ENCODE data around the gene ABCC1.

ABCC1 gene

DNA sequence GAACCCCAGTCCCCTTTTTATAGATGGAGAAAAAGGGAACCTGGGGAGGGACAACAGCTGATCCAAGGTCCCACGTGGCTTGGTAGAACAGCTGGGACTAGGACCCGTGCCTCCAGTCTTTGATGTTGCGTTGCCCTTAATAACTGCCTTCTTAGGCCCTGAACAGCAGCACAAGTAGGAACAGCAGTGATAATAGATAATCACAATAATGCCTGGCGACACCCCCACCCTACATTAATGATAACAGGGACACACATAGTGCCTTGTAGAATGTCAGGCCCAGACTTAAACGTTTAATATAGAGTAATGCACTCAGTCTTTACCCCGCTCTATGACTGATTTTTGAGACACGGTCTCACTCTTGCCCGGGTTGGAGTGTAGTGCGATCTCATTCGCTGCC lies 177.5 kb downstream of the ABCC1 start:
- Histone ChIP-seq H3K9me3 (ENCODE audit: insufficient read depth, low read length, severe bottlenecking) (peaks cover 8% of the 10 kb centered on the region), H3K36me3 (ENCODE audit: insufficient read depth, low read length) (peaks cover 83% of the 10 kb centered on the region), H4K20me1 (ENCODE audit: insufficient read depth, low read length) (no peaks in the 10 kb centered on the region), H3K79me2 (ENCODE audit: insufficient read depth, low read length) (no peaks in the 10 kb centered on the region), H3K27ac (ENCODE audit: low read length) (no peak overlapping the region), H3K4me2 (ENCODE audit: insufficient read depth, low read length) (no peak overlapping the region), H3K4me1 (ENCODE audit: insufficient read depth, low read length) (no peaks in the 10 kb centered on the region), H3K9ac (ENCODE audit: low read depth, low read length) (no peak overlapping the region), H2AFZ (ENCODE audit: low read depth, low read length) (no peak overlapping the region), H3K27me3 (ENCODE audit: insufficient read depth, low read length, poor library complexity) (no peaks in the 10 kb centered on the region), H3K4me3 (ENCODE audit: low read depth in 1 of 2, low read length in 2 of 2) (no peak overlapping the region)
- no peak for ATAC-seq (ENCODE audit: insufficient read depth, low read depth)
- no peak for TF ChIP-seq CTCF (IDR thresholded peaks at IDR 0.05; ENCODE audit: borderline replicate concordance, extremely low read depth, low read length, poor library complexity, severe bottlenecking)
- DNase-seq = no peak

DNA sequence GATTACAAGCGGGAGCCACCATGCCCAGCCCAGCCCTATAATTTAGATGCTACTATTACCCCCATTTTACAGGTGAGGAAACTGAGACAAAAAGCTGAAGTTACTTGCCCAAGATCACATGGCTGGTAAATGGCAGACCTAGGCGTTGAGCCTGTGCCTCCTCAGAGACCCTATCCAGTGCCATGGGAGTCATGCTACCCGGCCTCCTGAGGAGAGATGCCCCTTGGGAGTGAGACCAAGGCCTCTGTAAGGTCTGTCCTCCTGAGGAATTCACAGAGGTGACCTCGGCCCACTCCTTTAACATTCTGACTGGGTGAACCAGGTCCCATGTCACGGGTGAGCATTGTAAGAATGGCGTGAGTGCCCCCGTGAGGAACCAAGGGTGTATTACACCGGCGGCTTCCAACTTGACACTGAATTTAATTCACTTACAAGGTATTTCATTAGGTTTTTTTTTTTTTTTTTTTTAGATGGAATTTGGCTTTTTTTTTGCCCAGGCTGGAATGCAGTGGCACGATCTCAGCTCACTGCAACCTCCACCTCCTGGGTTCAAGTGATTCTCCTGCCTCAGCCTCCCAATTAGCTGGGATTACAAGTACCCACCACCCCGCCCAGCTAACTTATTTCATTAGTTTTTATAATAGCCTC lies 178.2 kb downstream of the ABCC1 start:
- TF ChIP-seq CTCF (IDR thresholded peaks at IDR 0.05; ENCODE audit: borderline replicate concordance, extremely low read depth, low read length, poor library complexity, severe bottlenecking) (peak; percentile 86), EZH2 (IDR thresholded peaks at IDR 0.05; ENCODE audit: borderline replicate concordance, low read depth, low read length, severe bottlenecking) (no peak)
- Histone ChIP-seq H2AFZ (ENCODE audit: low read depth, low read length) (no peak overlapping the region), H3K9ac (ENCODE audit: low read depth, low read length) (no peak overlapping the region), H3K4me2 (ENCODE audit: insufficient read depth, low read length) (no peak overlapping the region), H4K20me1 (ENCODE audit: insufficient read depth, low read length) (no peaks in the 10 kb centered on the region), H3K36me3 (ENCODE audit: insufficient read depth, low read length) (peaks cover 82% of the 10 kb centered on the region), H3K9me3 (ENCODE audit: insufficient read depth, low read length, severe bottlenecking) (peaks cover 8% of the 10 kb centered on the region), H3K79me2 (ENCODE audit: insufficient read depth, low read length) (no peaks in the 10 kb centered on the region), H3K4me1 (ENCODE audit: insufficient read depth, low read length) (no peaks in the 10 kb centered on the region), H3K27me3 (ENCODE audit: insufficient read depth, low read length, poor library complexity) (no peaks in the 10 kb centered on the region), H3K27ac (ENCODE audit: low read length) (no peak overlapping the region), H3K4me3 (ENCODE audit: low read depth in 1 of 2, low read length in 2 of 2) (no peak overlapping the region)
- DNase-seq = peak; percentile 74
- ATAC-seq (ENCODE audit: insufficient read depth, low read depth) = peak; percentile 81

DNA sequence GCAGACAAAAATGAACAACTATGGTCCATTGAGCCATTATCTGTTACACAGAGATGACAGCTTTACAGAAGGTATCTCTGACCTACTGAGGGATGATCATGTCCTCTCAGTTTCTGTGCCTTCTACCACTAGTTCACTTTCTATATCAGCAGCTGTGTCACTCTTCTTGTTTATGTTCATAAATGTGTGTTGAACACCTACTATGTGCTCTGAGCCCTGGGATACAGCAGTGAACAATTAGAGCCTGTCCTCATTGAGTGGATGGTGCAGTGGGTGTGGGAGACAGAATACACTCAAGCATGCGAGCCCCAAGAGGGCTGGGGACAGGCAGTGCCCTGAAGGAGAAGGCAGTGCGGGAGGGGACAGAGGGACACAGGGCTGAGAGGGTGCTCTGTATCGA lies 181.8 kb downstream of the ABCC1 start:
- no peak for DNase-seq
- no peaks in the 10 kb centered on the region for H3K9me3 ChIP-seq (ENCODE audit: insufficient read depth, low read length, severe bottlenecking)
- no peaks in the 10 kb centered on the region for H3K4me1 ChIP-seq (ENCODE audit: insufficient read depth, low read length)
- H3K27me3 ChIP-seq (ENCODE audit: insufficient read depth, low read length, poor library complexity) = no peaks in the 10 kb centered on the region
- no peak overlapping the region for H2AFZ ChIP-seq (ENCODE audit: low read depth, low read length)
- H3K79me2 ChIP-seq (ENCODE audit: insufficient read depth, low read length) = no peaks in the 10 kb centered on the region
- H3K4me2 ChIP-seq (ENCODE audit: insufficient read depth, low read length) = no peak overlapping the region
- H3K36me3 ChIP-seq (ENCODE audit: insufficient read depth, low read length) = peaks cover 82% of the 10 kb centered on the region
- no peak overlapping the region for H3K9ac ChIP-seq (ENCODE audit: low read depth, low read length)
- H3K27ac ChIP-seq (ENCODE audit: low read length) = no peak overlapping the region
- no peak for ATAC-seq (ENCODE audit: insufficient read depth, low read depth)
- H4K20me1 ChIP-seq (ENCODE audit: insufficient read depth, low read length) = no peaks in the 10 kb centered on the region
- no peak overlapping the region for H3K4me3 ChIP-seq (ENCODE audit: low read depth in 1 of 2, low read length in 2 of 2)
- TF ChIP-seq EZH2 (IDR thresholded peaks at IDR 0.05; ENCODE audit: borderline replicate concordance, low read depth, low read length, severe bottlenecking) = no peak
- no peak for TF ChIP-seq CTCF (IDR thresholded peaks at IDR 0.05; ENCODE audit: borderline replicate concordance, extremely low read depth, low read length, poor library complexity, severe bottlenecking)

GRCh38 chr16:16131659-16132058 lies 182.2 kb downstream of the ABCC1 start:
- Histone ChIP-seq H3K9ac (ENCODE audit: low read depth, low read length) (no peak overlapping the region), H2AFZ (ENCODE audit: low read depth, low read length) (no peak overlapping the region), H3K4me2 (ENCODE audit: insufficient read depth, low read length) (no peak overlapping the region), H3K9me3 (ENCODE audit: insufficient read depth, low read length, severe bottlenecking) (no peaks in the 10 kb centered on the region), H3K36me3 (ENCODE audit: insufficient read depth, low read length) (peaks cover 85% of the 10 kb centered on the region), H3K27ac (ENCODE audit: low read length) (no peak overlapping the region), H3K27me3 (ENCODE audit: insufficient read depth, low read length, poor library complexity) (no peaks in the 10 kb centered on the region), H4K20me1 (ENCODE audit: insufficient read depth, low read length) (no peaks in the 10 kb centered on the region), H3K4me1 (ENCODE audit: insufficient read depth, low read length) (no peaks in the 10 kb centered on the region), H3K79me2 (ENCODE audit: insufficient read depth, low read length) (no peaks in the 10 kb centered on the region), H3K4me3 (ENCODE audit: low read depth in 1 of 2, low read length in 2 of 2) (no peak overlapping the region)
- ATAC-seq (ENCODE audit: insufficient read depth, low read depth) = no peak
- TF ChIP-seq EZH2 (IDR thresholded peaks at IDR 0.05; ENCODE audit: borderline replicate concordance, low read depth, low read length, severe bottlenecking) = no peak
- no peak for TF ChIP-seq CTCF (IDR thresholded peaks at IDR 0.05; ENCODE audit: borderline replicate concordance, extremely low read depth, low read length, poor library complexity, severe bottlenecking)
- DNase-seq = no peak

Data from DND-41 (cell line).